ENCODE data around the gene SHOC2. TPM values are rescaled to one million over a fixed set of nuclear protein-coding genes. Genes with fewer than 3 reads are reported as not detected.

The SHOC2 gene
- total RNA-seq, 4 donors from 2014 or later = 28.4 to 41.9 (median 36.2) TPM

DNA sequence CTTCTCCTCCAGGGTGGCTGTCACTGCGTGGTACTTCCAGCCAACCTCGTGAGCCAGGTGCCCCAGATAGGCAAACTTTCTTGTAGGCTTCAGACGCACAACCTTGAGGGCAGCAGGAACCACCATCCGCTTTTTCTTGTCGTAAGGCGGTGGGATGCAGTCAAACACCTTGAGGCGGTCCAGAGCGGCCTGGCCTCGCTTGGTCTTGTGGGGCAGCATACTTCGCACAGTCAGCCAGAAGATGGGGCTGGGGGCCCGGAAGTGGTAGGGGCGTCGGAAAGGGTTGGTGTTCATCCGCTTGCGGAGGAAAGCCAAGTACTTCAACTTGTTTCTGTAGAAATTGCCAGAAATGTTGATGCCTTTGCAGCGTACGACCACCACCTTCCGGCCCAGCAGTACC, 17.4 kb downstream of the SHOC2 start:
- TF ChIP-seq POLR2A (IDR thresholded peaks at IDR 0.05) (no peak), CTCF (IDR thresholded peaks at IDR 0.05) (no peak)
- DNase-seq (ENCODE audit: low spot score in 2 of 2) = no peak
- intact Hi-C loops (cut with DNase I; ENCODE audit: low total_unique reads) = no loop called here
- H3K4me3 ChIP-seq (ENCODE audit: low read depth, poor library complexity, severe bottlenecking) = no peak overlapping the region
- 96 to 97% methylated on average over 18 of the region's 18 CpGs for WGBS, 2 donors

DNA sequence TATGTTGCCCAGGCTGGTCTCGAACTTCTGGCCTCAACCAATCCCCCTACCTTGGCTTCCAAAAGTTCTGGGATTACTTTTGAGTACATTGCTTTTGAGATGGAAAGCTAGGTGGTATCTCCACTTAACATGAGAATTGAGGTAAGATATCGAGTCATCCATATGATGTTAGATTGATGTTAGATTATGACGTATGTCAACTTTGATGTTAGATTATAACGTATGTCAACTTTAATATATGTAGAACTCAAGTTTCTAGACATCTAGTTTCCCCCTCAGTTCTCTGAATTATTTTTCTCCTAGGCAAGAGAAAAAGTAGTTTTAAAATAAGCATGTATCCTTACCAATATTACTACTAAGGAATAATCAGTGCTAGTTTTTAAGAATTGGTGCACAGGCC, 20.0 kb downstream of the SHOC2 start:
- WGBS, 2 donors = 91% methylated on average over 4 of the region's 4 CpGs
- no peak for TF ChIP-seq POLR2A (IDR thresholded peaks at IDR 0.05)
- no peak for TF ChIP-seq CTCF (IDR thresholded peaks at IDR 0.05)
- no peak overlapping the region for H3K4me3 ChIP-seq (ENCODE audit: low read depth, poor library complexity, severe bottlenecking)
- DNase-seq (ENCODE audit: low spot score in 2 of 2) = no peak
- intact Hi-C loops (cut with DNase I; ENCODE audit: low total_unique reads) = no loop called here

DNA sequence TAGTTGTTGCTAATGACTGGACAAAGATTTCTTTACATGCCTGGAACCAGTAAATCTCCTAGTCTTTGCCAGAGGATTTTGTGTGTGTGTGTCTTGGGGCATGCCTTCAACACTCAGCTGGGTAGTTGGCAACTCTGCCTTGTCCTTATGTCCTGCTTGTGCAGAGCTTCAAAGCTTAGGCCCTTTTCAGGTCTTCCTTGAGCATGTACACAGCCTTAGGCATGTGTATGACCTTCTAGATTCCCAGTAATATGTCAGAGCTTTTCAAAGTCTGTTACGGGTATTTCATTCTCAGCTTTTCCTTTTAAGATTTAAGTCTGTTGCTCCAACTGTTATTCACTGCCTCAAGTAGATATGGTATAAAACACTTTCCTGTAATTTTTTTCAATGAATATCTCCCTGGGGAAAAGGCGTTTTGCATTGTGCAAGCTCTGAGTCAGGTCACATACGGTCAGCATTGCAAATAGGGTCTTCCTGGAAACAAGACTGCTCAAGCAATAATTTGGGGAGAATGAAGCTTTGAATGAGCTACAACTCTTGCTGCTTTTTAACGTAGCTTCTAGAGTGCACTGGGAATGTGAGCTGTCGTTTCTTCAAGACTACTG, 25.5 kb downstream of the SHOC2 start:
- 71 to 72% methylated on average over 5 of the region's 5 CpGs for WGBS, 2 donors
- DNase-seq (ENCODE audit: low spot score in 2 of 2) = no peak
- no peak for TF ChIP-seq CTCF (IDR thresholded peaks at IDR 0.05)
- no peak for TF ChIP-seq POLR2A (IDR thresholded peaks at IDR 0.05)
- no peak overlapping the region for H3K4me3 ChIP-seq (ENCODE audit: low read depth, poor library complexity, severe bottlenecking)
- intact Hi-C loops (cut with DNase I; ENCODE audit: low total_unique reads) = no loop called here

GRCh38 chr10:110946496-110946895, 27.1 kb downstream of the SHOC2 start:
- intact Hi-C loops (cut with DNase I; ENCODE audit: low total_unique reads) = no loop called here
- TF ChIP-seq POLR2A (IDR thresholded peaks at IDR 0.05) (no peak), CTCF (IDR thresholded peaks at IDR 0.05) (no peak)
- no peak for DNase-seq (ENCODE audit: low spot score in 2 of 2)
- no peak overlapping the region for H3K4me3 ChIP-seq (ENCODE audit: low read depth, poor library complexity, severe bottlenecking)
- 62 to 78% methylated on average over 1 of the region's 1 CpG for WGBS, 2 donors

- intact Hi-C loops (cut with DNase I; ENCODE audit: low total_unique reads) = no loop called here
- TF ChIP-seq POLR2A (IDR thresholded peaks at IDR 0.05) = no peak
- no peak for TF ChIP-seq CTCF (IDR thresholded peaks at IDR 0.05)
- WGBS, 2 donors = 74 to 82% methylated on average over 4 of the region's 4 CpGs
Observed at GRCh38 chr10:110947061-110947595, 27.7 kb downstream of the SHOC2 start.

DNA sequence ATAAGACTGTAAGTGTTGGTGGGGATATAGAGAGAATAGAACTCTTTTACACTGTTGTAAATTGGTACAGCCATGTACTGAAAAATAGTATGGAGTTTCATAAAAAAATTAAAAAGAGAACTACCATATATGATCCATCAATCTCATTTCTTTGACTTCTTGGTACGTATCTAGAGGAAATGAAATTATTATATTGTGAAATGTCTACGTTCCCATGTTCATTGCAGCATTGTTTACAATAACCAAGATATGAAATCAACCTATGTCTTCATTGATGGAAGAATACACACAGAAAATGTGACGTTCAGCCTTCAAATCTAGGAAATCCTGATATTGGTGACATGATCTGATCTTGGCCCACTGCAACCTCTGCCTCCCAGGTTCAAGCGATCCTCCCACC, 32.0 kb downstream of the SHOC2 start:
- no peak overlapping the region for H3K4me3 ChIP-seq (ENCODE audit: low read depth, poor library complexity, severe bottlenecking)
- no peak for TF ChIP-seq CTCF (IDR thresholded peaks at IDR 0.05)
- WGBS, 2 donors = 90 to 91% methylated on average over 4 of the region's 4 CpGs
- intact Hi-C loops (cut with DNase I; ENCODE audit: low total_unique reads) = no loop called here
- DNase-seq (ENCODE audit: low spot score in 2 of 2) = no peak

More at GRCh38 chr10:110947061-110947595, 27.7 kb downstream of the SHOC2 start:
- H3K4me3 ChIP-seq (ENCODE audit: low read depth, poor library complexity, severe bottlenecking) = no peak overlapping the region
- DNase-seq (ENCODE audit: low spot score in 2 of 2) = no peak
